PC-9 (cell line): ENCODE results near the gene HABP4.

Experiments used
- EZH2 ChIP-seq: fragments of 200-600 bp; sonication (generic); IDR thresholded peaks from 2 replicates; pipeline ENCODE4 v1.8.0; 2017; ENCODE audit warnings: antibody characterized with exemption, low read depth
- TF ChIP-seq, protein P1 (sequence below): fragments of 200-600 bp; sonication (generic); conservative IDR thresholded peaks from 2 replicates; pipeline ENCODE4 v1.6.1; 2017; ENCODE audit warnings: mixed run types, antibody characterized with exemption, mild to moderate bottlenecking, moderate library complexity

DNA sequence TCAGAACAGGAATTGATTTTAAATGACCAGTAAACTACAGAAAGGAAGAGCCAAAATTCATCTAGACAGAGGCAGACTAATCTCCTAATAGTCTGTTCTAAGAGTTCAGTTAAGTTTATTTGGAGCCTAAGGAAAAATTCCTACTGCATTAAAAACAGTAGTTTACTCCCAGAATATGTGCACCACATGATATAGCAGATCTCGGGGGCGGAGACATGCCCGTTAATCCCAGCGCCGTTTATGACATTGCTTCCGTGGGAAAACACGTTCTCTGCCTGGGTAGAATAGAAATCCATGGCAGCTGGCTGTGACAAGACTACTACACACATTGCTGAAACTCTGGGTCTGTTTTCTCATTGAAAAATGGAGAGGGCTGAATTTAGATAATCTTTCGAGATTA is 11.4 kb downstream of the HABP4 start:
- TF ChIP-seq, protein P1, sequence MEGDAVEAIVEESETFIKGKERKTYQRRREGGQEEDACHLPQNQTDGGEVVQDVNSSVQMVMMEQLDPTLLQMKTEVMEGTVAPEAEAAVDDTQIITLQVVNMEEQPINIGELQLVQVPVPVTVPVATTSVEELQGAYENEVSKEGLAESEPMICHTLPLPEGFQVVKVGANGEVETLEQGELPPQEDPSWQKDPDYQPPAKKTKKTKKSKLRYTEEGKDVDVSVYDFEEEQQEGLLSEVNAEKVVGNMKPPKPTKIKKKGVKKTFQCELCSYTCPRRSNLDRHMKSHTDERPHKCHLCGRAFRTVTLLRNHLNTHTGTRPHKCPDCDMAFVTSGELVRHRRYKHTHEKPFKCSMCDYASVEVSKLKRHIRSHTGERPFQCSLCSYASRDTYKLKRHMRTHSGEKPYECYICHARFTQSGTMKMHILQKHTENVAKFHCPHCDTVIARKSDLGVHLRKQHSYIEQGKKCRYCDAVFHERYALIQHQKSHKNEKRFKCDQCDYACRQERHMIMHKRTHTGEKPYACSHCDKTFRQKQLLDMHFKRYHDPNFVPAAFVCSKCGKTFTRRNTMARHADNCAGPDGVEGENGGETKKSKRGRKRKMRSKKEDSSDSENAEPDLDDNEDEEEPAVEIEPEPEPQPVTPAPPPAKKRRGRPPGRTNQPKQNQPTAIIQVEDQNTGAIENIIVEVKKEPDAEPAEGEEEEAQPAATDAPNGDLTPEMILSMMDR: no peak
- no peak for TF ChIP-seq EZH2
